HCT116 (cell line): ENCODE results near the gene KPNA3. TPM values are rescaled to one million over a fixed set of nuclear protein-coding genes. Genes with fewer than 3 reads are reported as not detected.

ENCODE experiments used
- ATAC-seq: fragments of 200-7000 bp; cut with Tn5 transposase; 2 replicates; pipeline ENCODE4 v1.9.1; 2020; ENCODE audit warnings: mild to moderate bottlenecking, moderate library complexity
- BruUV-seq: library from RNA; stranded (reverse); fragments of 400-500 nt; replicated peaks from 2 replicates; lab custom pipeline; 2021; lab: Mats Ljungman, UMichigan
- CTCF ChIA-PET: fragments of 300-600 bp; sonication (Branson Sonifier 250); formaldehyde crosslinking; loops from one replicate; lab custom pipeline; 2021; ENCODE audit warnings: antibody characterized with exemption; lab: Charles Lee
- POLR2A ChIA-PET: fragments of 300-600, 350-600 bp; sonication (Branson Sonifier 250); formaldehyde crosslinking; loops from one replicate; lab custom pipeline; 2021; ENCODE audit warnings: antibody characterized with exemption; lab: Charles Lee
- RAD21 ChIA-PET, 2 experiments: fragments of 300-600 bp; sonication (Branson Sonifier 250); formaldehyde crosslinking; loops; one replicate each; lab custom pipeline; 2023; ENCODE audit warnings: low total read pairs in 2 of 2; ENCODE audit not compliant: uncharacterized antibody in 2 of 2, unreplicated experiment in 2 of 2, low non-redundant PET in 1 of 2; lab: Charles Lee
- DNase-seq: peaks from one replicate; pipeline ENCODE4 v3.0.0-alpha.2; 2010; ENCODE audit warnings: low read depth, low spot score
- H2AFZ ChIP-seq: fragments of 200-600 bp; shearing (Covaris generic), sonication (generic); 2 replicates; pipeline ENCODE4 v1.6.1; 2017; ENCODE audit warnings: low read depth, mixed run types, mixed read lengths, antibody characterized with exemption, low read length; ENCODE audit not compliant: poor library complexity, severe bottlenecking
- H3K27ac ChIP-seq: 2 replicates; pipeline ENCODE4 v1.5.1; 2012; ENCODE audit warnings: low read depth, low read length
- H3K27me3 ChIP-seq: fragments of 200-600 bp; sonication (generic); 2 replicates; pipeline ENCODE4 v1.6.1; 2016; ENCODE audit warnings: mixed run types, low read length, mixed read lengths; ENCODE audit not compliant: insufficient read depth
- H3K36me3 ChIP-seq, 2 experiments: fragments of 200-500 bp in 1 of 2; fragments of 200-600 bp in 1 of 2; sonication (Bioruptor generic) in 1 of 2; sonication (generic) in 1 of 2; 2 replicates each; pipeline versions ENCODE4 v1.5.1 to v1.6.1; 2014 to 2016; ENCODE audit warnings: low read length in 2 of 2, inconsistent platforms in 1 of 2, mixed read lengths in 1 of 2, mixed run types in 1 of 2; ENCODE audit not compliant: insufficient read depth in 2 of 2, control insufficient read depth in 1 of 2
- H3K4me1 ChIP-seq, 2 experiments: fragments of 200-600 bp in 1 of 2; sonication (generic) in 1 of 2; 2 replicates each; pipeline versions ENCODE4 v1.5.1 to v1.6.1; 2012 to 2017; ENCODE audit warnings: low read length in 2 of 2, inconsistent platforms in 1 of 2, mild to moderate bottlenecking in 1 of 2, mixed read lengths in 1 of 2, mixed run types in 1 of 2, moderate library complexity in 1 of 2; ENCODE audit not compliant: insufficient read depth in 2 of 2, control insufficient read depth in 1 of 2
- H3K4me2 ChIP-seq: fragments of 200-600 bp; sonication (generic); 2 replicates; pipeline ENCODE4 v1.6.1; 2017; ENCODE audit warnings: mixed run types, low read length, mixed read lengths
- H3K4me3 ChIP-seq, 2 experiments: fragments of 200-600 bp in 1 of 2; sonication (generic) in 1 of 2; replicated peaks in 1 of 2; 2 replicates each; pipeline ENCODE4 v1.5.1; 2011 to 2016; ENCODE audit warnings: low read length in 2 of 2, control low read depth in 1 of 2, low read depth in 1 of 2, mild to moderate bottlenecking in 1 of 2, mixed read lengths in 1 of 2, mixed run types in 1 of 2
- H3K79me2 ChIP-seq: fragments of 200-600 bp; sonication (generic); 2 replicates; pipeline ENCODE4 v1.6.1; 2017; ENCODE audit warnings: mild to moderate bottlenecking, mixed run types, low read length, moderate library complexity, mixed read lengths; ENCODE audit not compliant: insufficient read depth
- H3K9ac ChIP-seq: fragments of 200-600 bp; sonication (generic); 2 replicates; pipeline ENCODE4 v1.6.1; 2016; ENCODE audit warnings: low read length, mixed read lengths
- H3K9me2 ChIP-seq: fragments of 200-600 bp; sonication (generic), shearing (Covaris generic); 2 replicates; pipeline ENCODE4 v1.6.1; 2017; ENCODE audit warnings: mixed run types, mild to moderate bottlenecking, moderate library complexity; ENCODE audit not compliant: insufficient read depth
- H3K9me3 ChIP-seq, 2 experiments: fragments of 200-500 bp in 1 of 2; fragments of 200-600 bp in 1 of 2; sonication (Bioruptor generic) in 1 of 2; sonication (generic) in 1 of 2; 2 replicates each; pipeline ENCODE4 v1.6.1; 2014 to 2017; ENCODE audit warnings: low read length in 2 of 2, mixed read lengths in 2 of 2, inconsistent platforms in 1 of 2, low read depth in 1 of 2, mild to moderate bottlenecking in 1 of 2, mixed run types in 1 of 2, moderate library complexity in 1 of 2; ENCODE audit not compliant: control insufficient read depth in 1 of 2, insufficient read depth in 1 of 2
- H4K20me1 ChIP-seq: fragments of 200-600 bp; sonication (generic), shearing (Covaris generic); 2 replicates; pipeline ENCODE4 v1.6.1; 2017; ENCODE audit warnings: mixed run types, mild to moderate bottlenecking, moderate library complexity; ENCODE audit not compliant: insufficient read depth
- ATF3 ChIP-seq: IDR thresholded peaks from 2 replicates; pipeline ENCODE4 v1.6.1; 2012
- ELF1 ChIP-seq: IDR thresholded peaks from 2 replicates; pipeline ENCODE4 v1.6.1; 2012; ENCODE audit warnings: low read depth, borderline replicate concordance
- EZH2phosphoT487 ChIP-seq: fragments of 200-600 bp; IDR thresholded peaks from 2 replicates; pipeline ENCODE4 v1.6.1; 2018; ENCODE audit warnings: antibody characterized with exemption, borderline replicate concordance
- POLR2AphosphoS5 ChIP-seq: IDR thresholded peaks from 2 replicates; pipeline ENCODE4 v1.6.1; 2011; ENCODE audit warnings: mild to moderate bottlenecking, low read depth, low read length, moderate library complexity
- REST ChIP-seq: IDR thresholded peaks from 2 replicates; pipeline ENCODE4 v1.6.1; 2012; ENCODE audit warnings: low read depth
- TCF7L2 ChIP-seq: IDR thresholded peaks from 2 replicates; pipeline ENCODE4 v1.7.0; 2011; ENCODE audit warnings: borderline replicate concordance, inconsistent platforms; ENCODE audit not compliant: insufficient read depth, insufficient read length; ENCODE audit errors: extremely low read depth
- intact Hi-C: fragments of 100-400 bp; cut with micrococcal nuclease; formaldehyde crosslinking; loops from 2 replicates; pipeline ENCODE4 v1.10.0; 2022
- total RNA-seq: library from RNA; stranded (reverse); gene quantifications from one replicate; pipeline ENCODE4 v1.2.1, GENCODE V29; 2021; ENCODE audit not compliant: unreplicated experiment

KPNA3 gene
- total RNA-seq, 1 experiment from 2014 or later = 45.0 TPM

- peaks cover 25% of the 10 kb centered on the region; the same call in 1 of the 2 replicates for H4K20me1 ChIP-seq
- no peak overlapping the region for H3K27ac ChIP-seq
- no peaks in the 10 kb centered on the region for H3K9me3 ChIP-seq
- DNase-seq = no peak
- no peaks in the 10 kb centered on the region for H3K4me1 ChIP-seq
- no peak overlapping the region for H3K4me2 ChIP-seq
- H3K36me3 ChIP-seq = no peaks in the 10 kb centered on the region
- intact Hi-C loops = no loop called here
- H2AFZ ChIP-seq = no peak overlapping the region
- no peaks in the 10 kb centered on the region for H3K9me2 ChIP-seq
- ChIA-PET POLR2A (interaction anchor here (0.9 kb wide), 1 partner anchor 46 kb away, joined by 3 read pairs; no protein-coding TSS in a partner anchor), CTCF (no interaction called here), RAD21 (no interaction called here)
- TF ChIP-seq REST (no peak), TCF7L2 (no peak), POLR2AphosphoS5 (no peak), ATF3 (no peak), ELF1 (no peak), EZH2phosphoT487 (no peak)
- H3K79me2 ChIP-seq = peaks cover 99% of the 10 kb centered on the region
- no peak for ATAC-seq
- BruUV-seq = no TSS peak
- H3K4me3 ChIP-seq = no peak overlapping the region
- no peak overlapping the region for H3K9ac ChIP-seq
- no peaks in the 10 kb centered on the region for H3K27me3 ChIP-seq
These were observed 12.8 kb downstream of the KPNA3 start for GRCh38 chr13:49779721-49780120.
